Measurements from ENCODE around the gene CACNA2D3.

Gene CACNA2D3

GRCh38 chr3:54918516-54918915, 796.2 kb downstream of the CACNA2D3 start:
- TF ChIP-seq, protein P1, sequence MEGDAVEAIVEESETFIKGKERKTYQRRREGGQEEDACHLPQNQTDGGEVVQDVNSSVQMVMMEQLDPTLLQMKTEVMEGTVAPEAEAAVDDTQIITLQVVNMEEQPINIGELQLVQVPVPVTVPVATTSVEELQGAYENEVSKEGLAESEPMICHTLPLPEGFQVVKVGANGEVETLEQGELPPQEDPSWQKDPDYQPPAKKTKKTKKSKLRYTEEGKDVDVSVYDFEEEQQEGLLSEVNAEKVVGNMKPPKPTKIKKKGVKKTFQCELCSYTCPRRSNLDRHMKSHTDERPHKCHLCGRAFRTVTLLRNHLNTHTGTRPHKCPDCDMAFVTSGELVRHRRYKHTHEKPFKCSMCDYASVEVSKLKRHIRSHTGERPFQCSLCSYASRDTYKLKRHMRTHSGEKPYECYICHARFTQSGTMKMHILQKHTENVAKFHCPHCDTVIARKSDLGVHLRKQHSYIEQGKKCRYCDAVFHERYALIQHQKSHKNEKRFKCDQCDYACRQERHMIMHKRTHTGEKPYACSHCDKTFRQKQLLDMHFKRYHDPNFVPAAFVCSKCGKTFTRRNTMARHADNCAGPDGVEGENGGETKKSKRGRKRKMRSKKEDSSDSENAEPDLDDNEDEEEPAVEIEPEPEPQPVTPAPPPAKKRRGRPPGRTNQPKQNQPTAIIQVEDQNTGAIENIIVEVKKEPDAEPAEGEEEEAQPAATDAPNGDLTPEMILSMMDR (IDR thresholded peaks at IDR 0.05; ENCODE audit: insufficient read depth, low read depth, low read length, missing control alignments) = no peak
- no peak for DNase-seq (ENCODE audit: low read depth)
- no peak overlapping the region for H3K4me3 ChIP-seq (ENCODE audit: low read length)

GRCh38 chr3:54928046-54928770, 805.9 kb downstream of the CACNA2D3 start, which contains the start of gene LRTM1:
TSS of gene LRTM1 (minus strand) at chr3:54928059. CDS start at chr3:54927911, 148 bp downstream.
- DNase-seq (ENCODE audit: low read depth) = no peak
- TF ChIP-seq, protein P1 (IDR thresholded peaks at IDR 0.05; ENCODE audit: insufficient read depth, low read depth, low read length, missing control alignments) = no peak
- no peak within 1 kb of the TSS for H3K4me3 ChIP-seq (ENCODE audit: low read length)

- H3K4me3 ChIP-seq (ENCODE audit: low read length) = no peak overlapping the region
- TF ChIP-seq, protein P1 (IDR thresholded peaks at IDR 0.05; ENCODE audit: insufficient read depth, low read depth, low read length, missing control alignments) = no peak
- DNase-seq (ENCODE audit: low read depth) = no peak
Observed at GRCh38 chr3:54931182-54931581, 808.8 kb downstream of the CACNA2D3 start.

DNA sequence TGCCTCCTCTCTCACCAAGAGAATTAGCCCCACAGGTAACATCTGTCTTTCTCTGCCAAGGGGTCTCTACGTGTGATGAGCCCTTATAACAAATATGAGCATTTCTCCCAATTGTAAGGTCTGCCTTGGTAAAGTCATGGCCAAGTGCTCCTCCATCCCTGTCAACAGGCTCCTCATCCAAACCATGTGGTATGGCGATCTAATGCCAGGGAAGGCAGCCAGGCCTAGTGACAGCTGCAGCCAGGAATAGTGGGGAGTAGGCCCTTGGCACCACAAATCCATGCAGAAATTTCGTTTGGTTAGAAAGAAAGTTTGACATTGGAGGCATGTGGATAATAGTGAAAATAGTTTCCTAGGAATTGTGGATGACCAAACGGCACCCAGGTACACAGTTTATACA, 810.3 kb downstream of the CACNA2D3 start:
- no peak overlapping the region for H3K4me3 ChIP-seq (ENCODE audit: low read length)
- TF ChIP-seq, protein P1 (IDR thresholded peaks at IDR 0.05; ENCODE audit: insufficient read depth, low read depth, low read length, missing control alignments) = no peak
- no peak for DNase-seq (ENCODE audit: low read depth)

GRCh38 chr3:54935869-54936268, 813.5 kb downstream of the CACNA2D3 start:
- DNase-seq (ENCODE audit: low read depth) = no peak
- TF ChIP-seq, protein P1 (IDR thresholded peaks at IDR 0.05; ENCODE audit: insufficient read depth, low read depth, low read length, missing control alignments) = no peak
- H3K4me3 ChIP-seq (ENCODE audit: low read length) = no peak overlapping the region

- TF ChIP-seq, protein P1 (IDR thresholded peaks at IDR 0.05; ENCODE audit: insufficient read depth, low read depth, low read length, missing control alignments) = no peak
- no peak for DNase-seq (ENCODE audit: low read depth)
Observed at GRCh38 chr3:54936561-54936960, 814.2 kb downstream of the CACNA2D3 start.

More at GRCh38 chr3:54936561-54936960, 814.2 kb downstream of the CACNA2D3 start:
- no peak overlapping the region for H3K4me3 ChIP-seq (ENCODE audit: low read length)

Measured in epithelial cell of esophagus (primary cell).